D721Med (cell line): ENCODE measurements around the gene PTH.

ENCODE experiments used
- DNase-seq: peaks from one replicate; pipeline ENCODE4 v3.0.0; 2011; ENCODE audit warnings: low spot score; ENCODE audit not compliant: insufficient read length
- FAIRE-seq: peaks from 2 replicates; lab custom pipeline; 2011; peaks lifted over from hg19 to GRCh38; lab: Jason Lieb, UNC
- TF ChIP-seq, protein P1 (sequence below): IDR thresholded peaks from 2 replicates; pipeline ENCODE4 v1.5.1; 2012; ENCODE audit warnings: mild to moderate bottlenecking, control low read depth; ENCODE audit not compliant: insufficient read depth; ENCODE audit errors: missing control alignments

The PTH gene

DNA sequence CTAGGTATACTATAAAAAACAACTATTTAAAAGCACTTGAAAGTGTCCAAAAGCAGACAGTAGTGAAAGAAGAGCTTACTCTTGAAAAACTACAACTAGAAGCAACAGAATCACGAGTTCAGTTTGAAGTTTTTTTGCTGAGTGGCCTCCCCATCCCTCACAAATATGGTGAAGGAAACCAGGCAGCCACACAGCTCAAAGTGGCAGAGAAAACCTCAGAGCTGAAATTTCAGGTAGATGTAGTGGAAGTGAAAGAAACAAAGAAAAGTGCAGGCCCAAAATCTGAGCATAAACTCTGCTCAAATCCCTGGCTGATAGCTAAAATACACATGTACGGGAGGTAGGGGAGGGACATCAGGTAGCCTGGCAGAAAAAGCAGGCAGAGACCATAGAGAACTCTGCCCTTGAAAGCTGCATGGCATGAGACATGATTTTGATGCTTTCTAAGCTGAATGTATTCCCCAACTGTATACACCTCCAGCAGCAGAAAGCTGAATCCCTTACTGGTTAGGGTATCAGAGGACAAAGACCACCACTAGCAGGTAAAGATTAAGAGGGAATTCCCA lies 44.9 kb downstream of the PTH start:
- no peak for FAIRE-seq
- no peak for DNase-seq
- TF ChIP-seq, protein P1, sequence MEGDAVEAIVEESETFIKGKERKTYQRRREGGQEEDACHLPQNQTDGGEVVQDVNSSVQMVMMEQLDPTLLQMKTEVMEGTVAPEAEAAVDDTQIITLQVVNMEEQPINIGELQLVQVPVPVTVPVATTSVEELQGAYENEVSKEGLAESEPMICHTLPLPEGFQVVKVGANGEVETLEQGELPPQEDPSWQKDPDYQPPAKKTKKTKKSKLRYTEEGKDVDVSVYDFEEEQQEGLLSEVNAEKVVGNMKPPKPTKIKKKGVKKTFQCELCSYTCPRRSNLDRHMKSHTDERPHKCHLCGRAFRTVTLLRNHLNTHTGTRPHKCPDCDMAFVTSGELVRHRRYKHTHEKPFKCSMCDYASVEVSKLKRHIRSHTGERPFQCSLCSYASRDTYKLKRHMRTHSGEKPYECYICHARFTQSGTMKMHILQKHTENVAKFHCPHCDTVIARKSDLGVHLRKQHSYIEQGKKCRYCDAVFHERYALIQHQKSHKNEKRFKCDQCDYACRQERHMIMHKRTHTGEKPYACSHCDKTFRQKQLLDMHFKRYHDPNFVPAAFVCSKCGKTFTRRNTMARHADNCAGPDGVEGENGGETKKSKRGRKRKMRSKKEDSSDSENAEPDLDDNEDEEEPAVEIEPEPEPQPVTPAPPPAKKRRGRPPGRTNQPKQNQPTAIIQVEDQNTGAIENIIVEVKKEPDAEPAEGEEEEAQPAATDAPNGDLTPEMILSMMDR = no peak

DNA sequence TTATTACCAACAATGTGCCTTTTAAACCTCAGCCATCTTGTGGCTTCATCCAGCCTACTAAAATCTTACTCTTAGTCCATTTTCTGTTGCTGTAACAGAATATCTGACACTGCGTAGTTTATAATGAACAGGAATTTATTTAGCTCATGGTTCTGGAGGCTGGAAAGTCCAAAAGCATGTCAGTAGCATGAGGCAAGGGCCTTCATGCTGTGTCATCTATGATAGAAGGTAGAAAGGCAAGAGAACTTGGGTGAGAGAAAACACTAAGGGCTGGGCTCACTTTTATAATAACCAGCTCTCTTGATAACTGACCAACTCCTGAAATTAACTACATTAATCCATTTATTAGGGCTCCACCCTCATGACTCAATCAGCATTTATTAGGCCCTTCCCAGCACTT lies 46.3 kb downstream of the PTH start:
- no peak for FAIRE-seq
- no peak for DNase-seq
- TF ChIP-seq, protein P1 = no peak

DNA sequence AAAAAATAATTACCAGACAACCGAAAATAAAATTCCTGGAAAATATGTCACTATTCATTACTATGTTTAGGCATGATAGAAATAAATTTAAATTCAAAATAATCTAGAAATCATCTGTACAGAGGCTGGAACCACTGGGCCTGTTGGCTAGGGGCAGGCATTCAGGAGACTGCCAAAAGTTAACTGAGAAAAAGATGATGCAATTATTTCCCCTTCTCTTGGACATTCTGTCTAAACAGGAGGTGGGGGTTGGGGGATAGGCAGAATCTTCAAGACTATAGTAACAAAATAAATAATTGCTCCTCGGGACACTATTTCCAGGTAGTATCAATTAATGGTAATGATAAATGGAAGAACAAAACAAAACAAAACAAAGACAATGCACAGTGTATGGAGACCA lies 46.9 kb downstream of the PTH start:
- TF ChIP-seq, protein P1 = no peak
- DNase-seq = no peak
- no peak for FAIRE-seq

DNA sequence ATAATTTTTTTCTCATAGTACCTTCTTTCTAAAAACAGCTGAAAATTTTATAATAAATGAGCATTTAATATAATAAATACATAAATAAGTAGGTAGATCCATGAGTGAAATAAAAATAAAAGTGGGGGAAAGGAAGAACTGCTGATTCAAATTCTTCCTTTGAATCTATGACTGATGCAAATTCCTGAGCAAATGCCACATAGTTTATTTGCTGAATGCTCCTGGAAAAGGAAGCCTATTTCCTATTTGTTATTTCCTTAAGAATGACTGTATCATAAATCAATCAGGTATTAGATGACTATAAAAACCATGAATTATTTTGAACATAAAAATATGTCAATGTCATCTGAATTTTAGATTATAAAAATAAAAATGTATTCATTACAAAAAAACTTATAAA lies 49.4 kb downstream of the PTH start:
- DNase-seq (no peak), FAIRE-seq (no peak)
- TF ChIP-seq, protein P1 = no peak

DNA sequence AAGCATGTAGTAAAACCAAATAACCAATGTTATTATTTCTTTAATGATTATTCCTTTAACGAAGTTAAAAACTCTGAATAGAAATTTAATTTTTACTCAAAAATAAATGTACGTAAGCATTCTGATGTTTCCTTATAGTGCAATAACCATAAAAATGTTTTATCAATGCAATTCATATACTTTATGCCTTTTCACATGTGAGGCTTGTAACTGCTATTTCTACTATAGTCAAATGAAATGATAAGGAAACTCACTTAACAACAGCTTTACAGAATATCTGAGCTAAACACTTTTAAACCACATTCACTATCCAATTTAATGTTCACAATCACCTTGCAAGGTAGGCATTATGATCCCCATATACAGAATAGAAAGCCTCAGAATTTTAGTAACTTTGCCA lies 50.2 kb downstream of the PTH start:
- FAIRE-seq (no peak), DNase-seq (no peak)
- TF ChIP-seq, protein P1 = no peak
